ENCODE measurements around the gene AHDC1.
A peak's percentile ranks its signal among the peaks of the same experiment; 100 is the strongest.

The AHDC1 gene

GRCh38 chr1:27536767-27537166 lies 67.2 kb downstream of the AHDC1 start (continued):
- TF ChIP-seq GLIS1 (tag by site-specific recombination; IDR thresholded peaks at IDR 0.05) (peak; percentile 94), ZNF560 (tag by site-specific recombination; IDR thresholded peaks at IDR 0.05; ENCODE audit: borderline replicate concordance) (no peak), ZBTB8A (tag by site-specific recombination; IDR thresholded peaks at IDR 0.05) (peak; percentile 94), ZNF777 (tag by site-specific recombination; IDR thresholded peaks at IDR 0.05; ENCODE audit: borderline replicate concordance) (no peak), FEZF1 (tag by site-specific recombination; IDR thresholded peaks at IDR 0.05) (no peak), IKZF3 (tag by site-specific recombination; IDR thresholded peaks at IDR 0.05) (no peak), ZNF433 (tag by site-specific recombination; IDR thresholded peaks at IDR 0.05; ENCODE audit: low read depth) (no peak), MZF1 (tag by site-specific recombination; IDR thresholded peaks at IDR 0.05; ENCODE audit: borderline replicate concordance) (no peak), ZBTB48 (tag by site-specific recombination; IDR thresholded peaks at IDR 0.05) (no peak), ZFP3 (tag by site-specific recombination; IDR thresholded peaks at IDR 0.05; ENCODE audit: low read depth) (no peak), ZNF148 (tag by site-specific recombination; IDR thresholded peaks at IDR 0.05; ENCODE audit: borderline replicate concordance) (no peak), ZNF221 (tag by site-specific recombination; IDR thresholded peaks at IDR 0.05; ENCODE audit: borderline replicate concordance) (no peak), ZNF768 (tag by site-specific recombination; IDR thresholded peaks at IDR 0.05) (no peak), CTCF (tag by site-specific recombination; IDR thresholded peaks at IDR 0.05) (no peak), ZNF341 (tag by site-specific recombination; IDR thresholded peaks at IDR 0.05; ENCODE audit: low read depth) (peak; percentile 39; the same call in 1 of the 2 replicates), ZNF629 (tag by site-specific recombination; IDR thresholded peaks at IDR 0.05) (no peak), ZNF837 (tag by site-specific recombination; IDR thresholded peaks at IDR 0.05) (no peak), ZFHX2 (tag by site-specific recombination; conservative IDR thresholded peaks at IDR 0.05) (peak; percentile 81), ZNF398 (tag by site-specific recombination; IDR thresholded peaks at IDR 0.05) (peak; percentile 90), REST (tag by site-specific recombination; IDR thresholded peaks at IDR 0.05) (no peak), KLF9 (tag by site-specific recombination; IDR thresholded peaks at IDR 0.05; ENCODE audit: low read depth) (no peak), TSHZ1 (tag by site-specific recombination; IDR thresholded peaks at IDR 0.05; ENCODE audit: borderline replicate concordance) (no peak), PRDM1 (tag by site-specific recombination; IDR thresholded peaks at IDR 0.05) (no peak), ZNF18 (tag by site-specific recombination; IDR thresholded peaks at IDR 0.05) (no peak), ZNF549 (tag by site-specific recombination; IDR thresholded peaks at IDR 0.05) (no peak)
